Fibroblast of skin of abdomen (primary cell): Measurements from ENCODE around the gene SH3GL1.

ENCODE experiments used
- DNase-seq: peaks from one replicate; pipeline ENCODE4 v3.0.0-alpha.2; 2013

Gene SH3GL1

GRCh38 chr19:4396949-4397783, 3.2 kb downstream of the SH3GL1 start:
- no peak for DNase-seq

- DNase-seq, result peak; percentile 47
These were observed 6.3 kb downstream of the SH3GL1 start for GRCh38 chr19:4393947-4394590.

GRCh38 chr19:4391701-4392483, 8.5 kb downstream of the SH3GL1 start:
- no peak for DNase-seq

GRCh38 chr19:4391306-4391693, 9.0 kb downstream of the SH3GL1 start:
- no peak for DNase-seq

- DNase-seq, result no peak
These were observed 9.6 kb downstream of the SH3GL1 start for GRCh38 chr19:4390567-4391305.

GRCh38 chr19:4390017-4390566, 10.3 kb downstream of the SH3GL1 start:
- no peak for DNase-seq

- no peak for DNase-seq
These were observed 10.8 kb downstream of the SH3GL1 start for GRCh38 chr19:4389511-4390016.

GRCh38 chr19:4389064-4389375, 11.3 kb downstream of the SH3GL1 start:
- DNase-seq, result no peak

GRCh38 chr19:4388337-4389063, 11.8 kb downstream of the SH3GL1 start:
- no peak for DNase-seq

GRCh38 chr19:4386041-4386782, 14.1 kb downstream of the SH3GL1 start:
- no peak for DNase-seq

GRCh38 chr19:4385291-4386040, 14.9 kb downstream of the SH3GL1 start:
- no peak for DNase-seq

GRCh38 chr19:4380254-4380727, 20.1 kb downstream of the SH3GL1 start:
- no peak for DNase-seq

- DNase-seq, result no peak
These were observed 20.7 kb downstream of the SH3GL1 start for GRCh38 chr19:4379383-4380253.

GRCh38 chr19:4378886-4379285, 21.5 kb downstream of the SH3GL1 start:
- no peak for DNase-seq

- DNase-seq, result no peak
These were observed 23.2 kb downstream of the SH3GL1 start for GRCh38 chr19:4376991-4377781.

GRCh38 chr19:4376671-4376990, 23.7 kb downstream of the SH3GL1 start:
- no peak for DNase-seq

GRCh38 chr19:4376028-4376670, 24.2 kb downstream of the SH3GL1 start:
- no peak for DNase-seq
